Sciatic nerve (tissue), 2 donors: ENCODE results near the gene TLE7. TPM values are rescaled to one million over a fixed set of nuclear protein-coding genes. Genes with fewer than 3 reads are reported as not detected.

ENCODE experiments used
- ATAC-seq: fragments of 200-7000 bp; cut with Tn5 transposase; one replicate; pipeline ENCODE4 v1.9.1; 2020; ENCODE audit warnings: mild to moderate bottlenecking, moderate library complexity
- DNase-seq: peaks from one replicate; pipeline ENCODE4 v3.0.0-alpha.2; 2020; ENCODE audit warnings: low spot score
- intact Hi-C: fragments of 100-400 bp; cut with DNase I; formaldehyde crosslinking; loops from one replicate; pipeline ENCODE4 v1.14.2; 2022
- total RNA-seq: library from RNA; stranded (reverse); fragmentation: NEBNext Ultra II Directional; extraction: Animal tissue kit (Norgen Biotek cat#: 25700); gene quantifications from one replicate; pipeline ENCODE4 v1.2.1, GENCODE V29; 2021
- donor health status: DM: no; HTN: no; CAD: no.
- donor health status: DM: no; HTN: no; CAD: no.

The TLE7 gene
- total RNA-seq, 1 donor from 2014 or later = not detected

DNA sequence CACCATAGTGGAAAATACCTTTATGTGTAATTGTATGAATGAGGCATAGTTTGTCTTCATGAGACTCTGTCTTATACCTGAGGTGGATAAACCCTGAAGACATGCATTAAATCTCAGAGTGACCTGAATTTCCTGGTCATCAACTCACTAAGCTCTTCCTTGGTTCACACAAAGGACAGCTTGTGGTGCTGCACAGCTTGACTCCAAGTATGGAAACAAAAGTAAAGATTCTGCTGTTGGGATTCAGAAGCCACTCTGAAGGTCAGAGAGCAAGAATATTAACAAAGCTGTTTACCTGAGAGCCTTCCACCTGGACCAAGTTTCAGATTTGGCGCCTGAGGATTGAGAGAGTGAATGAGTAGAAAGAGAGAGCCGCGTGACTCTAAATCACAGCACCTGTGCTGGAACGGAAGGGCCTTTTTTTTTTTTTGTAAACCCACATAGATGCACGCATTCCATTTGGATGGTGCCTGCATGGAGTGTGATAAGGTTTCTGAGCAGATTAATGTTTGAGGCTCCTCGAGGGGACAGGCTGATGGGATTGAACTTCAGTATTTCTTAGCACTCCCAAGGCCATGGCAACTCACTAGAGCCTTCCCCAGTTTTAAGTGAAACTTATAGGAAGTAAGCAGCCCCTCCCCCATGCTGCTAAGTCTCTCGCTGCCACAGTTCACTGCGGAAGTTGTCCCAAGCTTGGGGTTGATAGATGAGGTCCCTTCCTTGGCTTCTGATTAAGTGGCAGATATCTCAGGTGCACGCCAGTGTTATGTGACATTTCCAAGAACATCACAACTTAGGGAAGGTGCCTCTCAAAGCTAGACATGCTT lies 54.6 kb downstream of the TLE7 start:
- DNase-seq (no peak), ATAC-seq (no peak)
- intact Hi-C loops = no loop called here

DNA sequence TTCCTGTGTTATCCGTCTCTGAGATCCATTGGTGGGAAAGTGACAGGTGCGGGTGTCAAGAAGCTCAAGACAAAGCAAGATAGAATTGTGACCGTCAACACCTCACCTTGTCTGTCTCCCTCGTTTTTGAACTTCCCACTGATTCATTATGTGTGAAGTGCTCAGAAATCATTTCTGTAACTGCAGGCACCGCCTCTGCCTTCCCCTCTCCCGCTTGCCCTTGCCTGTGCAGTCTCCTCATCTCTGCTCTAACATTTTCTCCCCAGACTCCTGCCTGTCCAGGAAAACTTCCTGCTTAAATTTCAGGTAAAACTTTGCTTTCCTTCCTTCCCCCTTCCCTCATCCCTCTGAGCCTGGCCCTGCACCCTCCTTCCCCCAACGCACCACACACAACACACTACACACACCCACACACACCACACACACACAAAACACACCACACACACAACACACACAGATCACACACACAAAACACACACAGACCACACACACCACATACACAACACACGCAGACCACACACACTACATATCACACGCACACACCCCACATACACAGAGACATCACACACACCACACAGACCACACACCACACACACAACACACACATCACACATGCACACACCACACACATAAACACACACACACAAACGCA lies 57.7 kb downstream of the TLE7 start:
- intact Hi-C loops = loop anchor here (5.0 kb wide), 1 partner anchor 433 kb away; no protein-coding TSS in a partner anchor
- DNase-seq = no peak

DNA sequence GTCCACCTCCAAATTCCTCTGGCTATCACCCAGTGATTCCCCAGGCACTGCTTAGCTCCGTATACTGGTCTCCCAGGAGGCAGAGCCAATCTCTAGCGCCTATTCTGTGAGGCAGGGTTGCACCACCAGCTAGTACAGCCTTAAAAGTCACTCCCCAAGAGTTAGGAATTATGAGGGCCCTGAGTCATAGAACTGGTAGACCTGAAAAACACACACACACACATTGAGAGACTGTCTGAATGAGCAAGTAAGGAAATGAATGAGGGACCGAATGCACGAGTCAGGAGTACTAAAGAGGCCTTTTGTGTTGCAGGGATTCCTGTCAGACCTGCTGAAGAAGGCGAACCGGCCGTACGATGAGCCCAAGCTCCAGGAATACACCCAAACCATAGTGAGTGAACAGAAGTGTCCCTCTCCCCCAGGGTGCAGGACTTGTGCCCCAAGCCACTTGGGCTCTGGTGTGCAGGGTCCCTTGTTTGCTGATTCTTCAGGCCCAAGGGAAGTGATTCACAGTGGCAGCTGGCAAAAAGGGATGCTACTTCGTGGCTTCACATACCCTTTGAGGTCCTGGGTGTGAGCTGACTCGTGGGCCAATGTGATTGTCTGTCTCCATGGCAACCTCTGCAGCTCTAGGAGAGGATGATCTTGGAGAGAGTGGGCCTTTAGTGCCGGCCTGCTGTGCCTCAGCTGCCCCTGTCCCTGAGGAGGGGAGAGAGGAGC lies 58.6 kb downstream of the TLE7 start:
- ATAC-seq (no peak), DNase-seq (no peak)
- intact Hi-C loops = loop anchor here (5.0 kb wide), 1 partner anchor 434 kb away; no protein-coding TSS in a partner anchor

More for the DNA sequence above, 57.7 kb downstream of the TLE7 start:
- ATAC-seq = no peak

DNA sequence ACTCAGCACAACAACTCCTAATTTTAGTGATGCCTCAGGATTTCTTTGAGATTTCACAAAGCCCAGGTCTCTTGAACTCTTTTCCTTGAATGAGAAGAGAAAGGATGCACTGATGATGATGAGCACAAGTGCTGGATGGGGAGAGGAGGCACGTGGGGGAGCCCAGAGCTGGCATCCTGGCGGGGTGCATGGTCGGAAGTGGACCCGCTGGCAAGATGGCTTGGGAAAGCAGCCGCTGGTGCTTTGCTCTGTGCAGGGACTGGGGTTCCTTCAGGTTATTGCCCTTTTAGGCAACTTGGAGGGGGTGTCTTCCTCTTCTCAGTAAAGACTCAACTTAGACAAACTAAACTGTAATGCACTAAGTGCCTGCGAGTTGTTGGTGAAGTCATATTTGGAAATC lies 61.0 kb downstream of the TLE7 start:
- DNase-seq = no peak
- intact Hi-C loops = loop anchor here (5.0 kb wide), 1 partner anchor 436 kb away; no protein-coding TSS in a partner anchor

More for the DNA sequence above, 61.0 kb downstream of the TLE7 start:
- ATAC-seq = no peak

Other genes starting within 250 kb of the TLE7 start
- gene HYDIN, start 211.3 kb downstream of the TLE7 start, total RNA-seq = 3.4 TPM
- gene CMTR2, start 152.7 kb downstream of the TLE7 start, total RNA-seq = 14.9 TPM
- 2.8 TPM for gene CALB2, start 83.3 kb downstream of the TLE7 start, total RNA-seq
- 11.0 TPM for gene ZNF23, start 20.2 kb upstream of the TLE7 start, total RNA-seq
- 7.8 TPM for gene ZNF19, start 47.3 kb upstream of the TLE7 start, total RNA-seq
- not detected for gene CHST4, start 84.4 kb upstream of the TLE7 start, total RNA-seq
- gene TAT, start 135.0 kb upstream of the TLE7 start, total RNA-seq = 0.13 TPM
- gene MARVELD3, start 184.1 kb upstream of the TLE7 start, total RNA-seq = 0.36 TPM